Upper lobe of right lung (tissue), 1 donor: ENCODE data around the gene DNAJB7. TPM values are rescaled to one million over a fixed set of nuclear protein-coding genes. Genes with fewer than 3 reads are reported as not detected.
"Not testable (repeated sequence)": the region's sequence is repeated elsewhere in the genome, so short reads cannot be mapped to it uniquely, and the experiment has no call there.

ENCODE experiments used
- ATAC-seq: fragments of 200-7000 bp; cut with Tn5 transposase; one replicate; pipeline ENCODE4 v1.9.1; 2020; ENCODE audit warnings: mild to moderate bottlenecking, moderate library complexity
- DNase-seq: peaks from one replicate; pipeline ENCODE4 v3.0.0-alpha.2; 2020
- H3K27ac ChIP-seq: fragments of 200-600 bp; one replicate; pipeline ENCODE4 v1.8.0; 2022
- H3K27me3 ChIP-seq: fragments of 200-600 bp; one replicate; pipeline ENCODE4 v1.8.0; 2022; ENCODE audit warnings: mild to moderate bottlenecking
- H3K36me3 ChIP-seq: fragments of 200-600 bp; one replicate; pipeline ENCODE4 v1.8.0; 2022
- H3K4me1 ChIP-seq: fragments of 200-600 bp; one replicate; pipeline ENCODE4 v1.8.0; 2022
- H3K4me3 ChIP-seq: fragments of 200-600 bp; one replicate; pipeline ENCODE4 v1.8.0; 2022; ENCODE audit warnings: mild to moderate bottlenecking
- H3K9me3 ChIP-seq: fragments of 200-600 bp; one replicate; pipeline ENCODE4 v1.8.0; 2022
- intact Hi-C: fragments of 100-400 bp; cut with DNase I; formaldehyde crosslinking; loops from one replicate; pipeline ENCODE4 v1.11.0; 2022
- total RNA-seq: library from RNA; stranded (reverse); fragmentation: NEBNext Ultra II Directional; extraction: Animal tissue kit (Norgen Biotek cat#: 25700); gene quantifications from one replicate; pipeline ENCODE4 v1.2.1, GENCODE V29; 2021
- TF ChIP-seq, protein P1 (sequence below): fragments of 200-600 bp; IDR thresholded peaks from one replicate; pipeline ENCODE4 v1.8.0; 2022; ENCODE audit warnings: antibody characterized with exemption
- donor health status: DM: no; HTN: yes; CAD: no; lungs with severe emphysema.

Gene DNAJB7
- total RNA-seq, 1 donor from 2014 or later = not detected

DNA sequence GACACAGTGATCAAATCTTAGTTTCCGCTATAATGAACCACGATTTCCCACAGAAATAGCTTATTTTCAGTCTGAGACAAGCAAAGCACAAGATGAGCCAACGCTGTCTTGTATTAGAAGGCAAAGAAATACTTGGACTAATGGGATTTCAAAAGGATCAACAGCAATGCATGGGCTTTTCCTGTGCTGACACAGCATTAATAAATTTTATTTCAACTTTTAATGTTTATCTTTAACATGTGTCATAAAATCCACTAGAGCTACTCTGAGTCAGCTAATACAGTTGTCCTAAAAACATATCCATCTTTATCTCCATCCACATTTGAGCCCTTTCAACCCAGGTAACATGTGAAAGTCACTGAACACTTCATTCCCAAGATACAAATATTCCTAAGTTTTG is 27.3 kb downstream of the DNAJB7 start:
- TF ChIP-seq, protein P1, sequence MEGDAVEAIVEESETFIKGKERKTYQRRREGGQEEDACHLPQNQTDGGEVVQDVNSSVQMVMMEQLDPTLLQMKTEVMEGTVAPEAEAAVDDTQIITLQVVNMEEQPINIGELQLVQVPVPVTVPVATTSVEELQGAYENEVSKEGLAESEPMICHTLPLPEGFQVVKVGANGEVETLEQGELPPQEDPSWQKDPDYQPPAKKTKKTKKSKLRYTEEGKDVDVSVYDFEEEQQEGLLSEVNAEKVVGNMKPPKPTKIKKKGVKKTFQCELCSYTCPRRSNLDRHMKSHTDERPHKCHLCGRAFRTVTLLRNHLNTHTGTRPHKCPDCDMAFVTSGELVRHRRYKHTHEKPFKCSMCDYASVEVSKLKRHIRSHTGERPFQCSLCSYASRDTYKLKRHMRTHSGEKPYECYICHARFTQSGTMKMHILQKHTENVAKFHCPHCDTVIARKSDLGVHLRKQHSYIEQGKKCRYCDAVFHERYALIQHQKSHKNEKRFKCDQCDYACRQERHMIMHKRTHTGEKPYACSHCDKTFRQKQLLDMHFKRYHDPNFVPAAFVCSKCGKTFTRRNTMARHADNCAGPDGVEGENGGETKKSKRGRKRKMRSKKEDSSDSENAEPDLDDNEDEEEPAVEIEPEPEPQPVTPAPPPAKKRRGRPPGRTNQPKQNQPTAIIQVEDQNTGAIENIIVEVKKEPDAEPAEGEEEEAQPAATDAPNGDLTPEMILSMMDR = no peak
- H3K4me3 ChIP-seq = no peak overlapping the region
- intact Hi-C loops = no loop called here
- H3K27ac ChIP-seq = no peak overlapping the region
- no peaks in the 10 kb centered on the region for H3K9me3 ChIP-seq
- H3K27me3 ChIP-seq = no peaks in the 10 kb centered on the region
- H3K4me1 ChIP-seq = no peaks in the 10 kb centered on the region
- ATAC-seq = no peak
- peaks cover 98% of the 10 kb centered on the region for H3K36me3 ChIP-seq
- no peak for DNase-seq

DNA sequence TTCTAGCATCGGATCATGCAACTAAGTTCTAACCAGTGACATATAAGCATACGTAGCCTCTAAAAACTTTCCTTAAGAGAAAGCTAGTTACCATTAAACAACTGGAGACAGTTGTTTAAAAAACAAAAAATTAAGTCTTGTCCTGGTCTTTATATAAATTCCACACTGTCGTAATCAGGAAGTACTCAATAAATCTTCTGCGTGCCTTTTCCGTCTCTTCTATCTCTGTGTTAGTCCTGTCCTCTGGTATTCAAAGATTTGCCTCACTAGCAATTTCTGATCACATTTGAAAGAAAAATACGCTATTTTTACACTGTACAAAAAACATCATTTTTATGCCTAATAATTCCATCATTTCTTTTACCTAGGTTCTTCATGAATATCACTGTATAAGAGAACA is 32.8 kb downstream of the DNAJB7 start:
- Histone ChIP-seq H3K36me3 (peaks cover 96% of the 10 kb centered on the region), H3K9me3 (no peaks in the 10 kb centered on the region), H3K4me3 (no peak overlapping the region), H3K4me1 (no peaks in the 10 kb centered on the region), H3K27ac (no peak overlapping the region), H3K27me3 (no peaks in the 10 kb centered on the region)
- TF ChIP-seq, protein P1 = no peak
- intact Hi-C loops = no loop called here
- ATAC-seq = no peak
- DNase-seq = no peak

DNA sequence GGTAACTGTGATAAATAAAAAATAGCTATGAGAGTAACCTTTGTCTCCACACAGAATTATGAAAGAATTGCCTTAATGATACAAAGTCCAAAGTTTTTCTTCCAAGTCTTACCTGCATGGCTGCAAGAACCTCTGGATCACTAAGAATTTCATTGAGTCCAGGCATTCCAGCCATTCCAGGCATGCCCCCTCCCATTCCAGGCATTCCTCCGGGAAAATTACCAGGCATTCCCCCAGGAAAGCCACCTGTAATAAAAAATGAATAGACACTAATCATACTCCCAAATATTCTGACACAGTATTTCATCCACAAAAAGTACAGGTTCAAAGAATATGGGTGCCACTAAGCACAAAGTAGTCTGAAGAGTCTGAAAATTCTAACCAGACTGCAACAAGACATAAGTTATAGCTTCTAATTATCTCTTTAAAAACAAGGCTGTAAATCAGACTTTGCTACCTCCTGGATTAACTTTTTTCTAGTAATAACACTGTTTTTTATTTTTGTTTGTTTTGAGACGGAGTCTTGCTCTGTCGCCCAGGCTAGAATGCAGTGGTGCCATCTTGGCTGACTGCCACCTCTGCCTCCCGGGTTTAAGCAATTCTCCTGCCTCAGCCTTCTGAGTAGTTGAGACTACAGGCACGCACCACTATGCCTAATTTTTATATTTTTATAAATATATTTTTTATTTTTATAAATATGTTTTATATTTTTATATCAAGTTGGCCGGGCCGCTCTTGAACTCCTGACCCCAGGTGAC is 34.8 kb downstream of the DNAJB7 start:
- Histone ChIP-seq H3K27me3 (no peaks in the 10 kb centered on the region), H3K36me3 (peaks cover 98% of the 10 kb centered on the region), H3K4me3 (no peak overlapping the region), H3K27ac (no peak overlapping the region), H3K9me3 (no peaks in the 10 kb centered on the region), H3K4me1 (no peaks in the 10 kb centered on the region)
- no peak for DNase-seq
- no peak for ATAC-seq
- TF ChIP-seq, protein P1 = no peak
- intact Hi-C loops = no loop called here

DNA sequence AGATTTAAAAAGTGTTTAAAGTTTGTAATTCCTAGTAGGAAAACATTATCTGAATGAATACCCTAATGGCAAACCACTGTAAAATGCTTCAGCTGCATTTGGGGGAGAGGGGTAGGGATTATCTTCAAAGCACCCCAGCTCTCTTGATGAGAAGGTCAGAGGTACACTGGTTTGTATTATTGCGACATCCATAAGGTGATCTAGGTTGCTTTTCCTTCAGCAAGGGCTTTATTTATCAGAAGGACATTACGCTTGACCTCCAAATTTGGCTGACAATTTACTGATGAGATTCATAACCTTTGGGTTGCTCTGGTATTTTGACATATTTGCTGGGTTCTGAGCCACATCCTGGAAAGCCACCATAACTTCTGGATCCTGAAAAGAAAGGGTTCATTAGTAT is 35.6 kb downstream of the DNAJB7 start:
- H3K27ac ChIP-seq, H3K27me3 ChIP-seq, ATAC-seq, H3K4me1 ChIP-seq, intact Hi-C loops, H3K4me3 ChIP-seq, DNase-seq, H3K9me3 ChIP-seq: not testable (repeated sequence)
- peaks cover 89% of the 10 kb centered on the region for H3K36me3 ChIP-seq

DNA sequence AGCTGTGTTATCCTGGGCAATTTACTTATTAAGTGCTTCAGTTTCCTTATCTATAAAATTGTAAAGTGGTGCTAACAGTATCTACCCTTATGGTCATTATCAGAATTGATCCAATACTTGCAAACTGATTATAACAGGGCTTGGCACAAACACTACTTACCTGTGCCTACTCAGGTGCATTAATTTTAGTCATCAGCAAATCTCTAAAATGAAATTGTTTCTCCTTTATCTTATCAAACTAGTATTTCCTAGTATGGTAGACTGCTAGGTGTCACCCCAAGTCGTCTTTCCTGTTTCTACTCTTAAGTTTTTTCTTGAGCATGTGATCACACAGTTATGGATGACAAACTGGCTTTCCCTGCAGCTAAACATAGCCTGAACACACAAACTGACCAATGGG is 38.5 kb downstream of the DNAJB7 start:
- no peak for DNase-seq

DNA sequence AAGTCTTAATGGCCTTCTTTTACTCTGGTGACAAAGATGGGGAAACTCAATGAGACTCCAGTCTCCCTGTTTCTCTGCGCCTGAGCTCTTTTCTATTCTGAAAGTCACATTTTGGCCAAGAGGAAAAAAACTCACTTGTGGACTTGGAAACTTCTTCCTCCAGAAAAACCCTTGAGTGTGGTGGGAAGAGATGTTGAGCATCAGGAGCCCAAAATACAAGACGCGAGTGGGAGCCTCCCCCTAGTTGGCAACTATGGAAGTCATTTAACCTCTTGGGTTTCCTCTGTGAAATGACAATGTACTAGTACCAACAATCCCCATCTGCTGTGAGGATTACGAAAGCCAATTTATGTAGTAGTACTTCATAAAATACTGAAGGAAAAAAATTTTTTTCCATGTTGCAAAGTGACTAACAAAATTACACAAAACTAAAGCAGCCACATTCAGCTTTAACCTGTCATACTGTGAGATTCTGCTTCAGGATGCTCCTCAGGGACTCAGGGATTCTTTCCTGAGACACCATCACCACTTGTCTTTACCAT is 42.2 kb downstream of the DNAJB7 start:
- Histone ChIP-seq H3K36me3 (peaks cover 25% of the 10 kb centered on the region), H3K4me1 (peaks cover 25% of the 10 kb centered on the region), H3K4me3 (peak overlapping the region; percentile 100), H3K27ac (peak overlapping the region; percentile 69), H3K27me3 (no peaks in the 10 kb centered on the region), H3K9me3 (no peaks in the 10 kb centered on the region)
- ATAC-seq = no peak
- no peak for DNase-seq
- TF ChIP-seq, protein P1 = no peak
- intact Hi-C loops = no loop called here

More for the DNA sequence above, 38.5 kb downstream of the DNAJB7 start:
- Histone ChIP-seq H3K36me3 (peaks cover 61% of the 10 kb centered on the region), H3K27ac (no peak overlapping the region), H3K4me3 (no peak overlapping the region), H3K27me3 (no peaks in the 10 kb centered on the region), H3K4me1 (peaks cover 6% of the 10 kb centered on the region), H3K9me3 (no peaks in the 10 kb centered on the region)
- TF ChIP-seq, protein P1 = no peak
- intact Hi-C loops = no loop called here
- no peak for ATAC-seq
